Measurements from ENCODE around the gene CACNA2D2.

CACNA2D2 gene

DNA sequence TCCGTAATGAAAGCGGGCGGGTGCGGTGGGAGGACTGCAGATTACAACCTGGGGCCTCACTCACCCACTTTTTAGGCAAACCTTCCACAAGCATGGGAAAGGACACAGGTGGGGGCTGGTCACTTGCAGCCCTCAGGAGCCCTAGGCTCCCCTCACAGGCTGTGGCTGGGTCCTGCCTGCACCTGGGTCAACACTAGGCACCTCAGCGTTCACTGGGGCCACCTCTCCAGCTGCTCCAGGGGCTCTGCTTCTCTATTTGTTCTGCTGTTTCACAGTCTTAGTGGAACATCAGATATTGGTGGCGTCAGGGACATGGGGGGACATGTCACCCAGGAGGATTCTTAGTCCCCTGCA, 114.0 kb downstream of the CACNA2D2 start:
- no peak for DNase-seq

DNA sequence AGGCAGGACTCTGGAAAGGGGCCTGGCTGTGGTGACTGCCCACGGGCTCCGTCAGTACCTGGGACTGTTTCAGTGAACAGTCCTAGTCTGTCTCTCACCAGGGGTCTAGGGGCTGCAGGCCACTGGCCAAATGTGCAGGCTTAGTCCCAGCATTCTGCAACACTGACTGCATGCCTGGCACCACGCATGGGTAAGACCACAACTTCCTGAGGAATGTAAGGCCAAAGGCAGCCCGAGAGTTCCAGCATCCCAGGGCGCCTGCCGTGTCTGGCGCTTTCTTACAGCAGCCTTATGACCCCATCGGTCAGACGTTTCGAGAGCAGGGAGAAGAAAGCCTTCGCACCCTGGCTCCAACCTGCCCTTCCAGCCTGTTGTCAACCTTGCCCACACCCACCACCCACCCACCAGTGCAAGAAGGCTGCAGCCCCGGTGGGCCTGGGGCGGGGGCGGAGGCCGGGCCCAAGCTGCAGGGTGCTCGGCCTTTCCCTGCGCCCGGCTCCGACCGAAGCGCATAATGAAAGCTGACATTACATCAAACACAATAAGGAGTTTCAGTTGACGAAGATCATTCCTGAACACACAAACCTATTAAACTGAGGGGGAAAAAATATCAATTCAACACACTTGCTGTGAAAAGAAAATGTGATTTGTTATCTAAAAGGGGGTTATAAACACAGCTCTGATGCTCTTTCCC, 114.6 kb downstream of the CACNA2D2 start:
- DNase-seq = peak; percentile 5

GRCh38 chr3:50388016-50388719, 115.3 kb downstream of the CACNA2D2 start:
- no peak for DNase-seq

- no peak for DNase-seq
These were observed 117.7 kb downstream of the CACNA2D2 start for GRCh38 chr3:50385754-50386153.

DNA sequence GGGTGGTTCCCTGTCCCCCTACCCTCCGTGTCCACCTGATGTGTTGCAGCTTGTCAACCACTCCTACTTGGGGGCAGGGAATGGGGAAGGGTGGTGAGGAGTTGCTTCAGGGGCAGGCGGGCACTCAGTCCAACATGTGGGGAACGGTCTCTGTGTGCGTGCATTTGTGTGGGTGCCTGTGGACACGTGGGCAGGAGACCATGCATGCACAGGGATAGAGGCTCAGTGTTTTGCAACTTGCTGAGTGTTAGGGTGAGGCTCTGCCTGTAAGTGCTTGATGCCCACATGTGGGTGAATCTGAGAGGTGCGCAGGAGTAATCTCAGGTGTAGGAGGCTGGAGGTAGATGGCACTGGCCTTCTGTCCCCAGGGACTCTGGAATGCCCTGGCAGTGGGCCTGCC, 119.7 kb downstream of the CACNA2D2 start:
- no peak for DNase-seq

GRCh38 chr3:50382722-50383121, 120.7 kb downstream of the CACNA2D2 start:
- DNase-seq = no peak

DNA sequence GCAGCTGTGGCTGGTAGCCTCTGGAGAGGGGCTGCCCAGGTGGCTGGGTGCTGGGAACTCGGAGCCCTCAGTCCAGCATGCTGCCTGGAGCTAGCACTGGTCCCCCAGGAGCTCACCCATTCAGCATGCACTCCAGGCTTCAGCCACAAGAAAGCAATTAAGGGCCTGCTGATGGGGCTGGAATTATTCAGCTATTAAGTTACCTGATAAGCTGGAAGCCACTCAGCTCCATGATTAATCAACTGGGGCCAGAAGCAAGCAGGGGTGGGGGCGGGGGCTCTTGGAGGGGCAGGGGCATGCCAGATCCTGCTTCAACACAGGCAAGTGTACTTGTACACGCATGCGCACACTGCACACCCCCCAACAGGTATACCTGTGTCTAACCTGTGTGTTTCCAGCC, 122.1 kb downstream of the CACNA2D2 start:
- no peak for DNase-seq

DNA sequence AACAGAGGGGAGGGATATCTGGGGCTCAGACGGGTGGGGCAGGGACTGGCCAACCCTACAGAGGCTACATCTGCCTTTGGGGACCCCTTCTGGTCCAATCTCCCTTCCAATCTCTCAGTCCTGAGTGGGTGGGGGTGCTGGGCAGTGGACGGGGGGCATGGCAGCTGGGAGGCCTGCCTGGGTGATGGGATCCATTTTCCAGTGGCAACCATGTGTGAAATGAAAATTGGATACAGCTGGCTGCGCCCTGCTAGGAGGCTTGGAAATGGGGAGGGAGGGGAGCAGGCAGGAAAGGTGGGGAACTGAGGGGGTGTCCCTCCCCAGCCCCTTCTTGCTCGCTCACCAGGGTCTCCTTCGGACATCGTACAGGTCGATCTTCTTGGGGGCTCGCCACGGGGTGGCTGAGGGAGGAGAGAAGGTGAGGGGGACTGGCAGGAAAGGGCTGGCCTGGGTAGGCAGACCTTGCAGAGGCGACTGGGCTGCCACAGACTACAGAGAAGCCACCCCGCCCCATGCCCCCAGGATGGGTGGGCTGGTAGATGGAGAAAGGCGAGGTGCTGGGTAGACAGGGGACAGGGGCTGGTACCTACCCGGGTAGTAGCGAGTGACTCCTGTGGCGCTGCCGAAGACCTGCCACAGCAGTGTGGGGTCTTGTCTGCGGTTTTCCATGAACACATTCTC, 122.9 kb downstream of the CACNA2D2 start:
- no peak for DNase-seq

- no peak for DNase-seq
These were observed 124.7 kb downstream of the CACNA2D2 start for GRCh38 chr3:50378757-50379156.

DNA sequence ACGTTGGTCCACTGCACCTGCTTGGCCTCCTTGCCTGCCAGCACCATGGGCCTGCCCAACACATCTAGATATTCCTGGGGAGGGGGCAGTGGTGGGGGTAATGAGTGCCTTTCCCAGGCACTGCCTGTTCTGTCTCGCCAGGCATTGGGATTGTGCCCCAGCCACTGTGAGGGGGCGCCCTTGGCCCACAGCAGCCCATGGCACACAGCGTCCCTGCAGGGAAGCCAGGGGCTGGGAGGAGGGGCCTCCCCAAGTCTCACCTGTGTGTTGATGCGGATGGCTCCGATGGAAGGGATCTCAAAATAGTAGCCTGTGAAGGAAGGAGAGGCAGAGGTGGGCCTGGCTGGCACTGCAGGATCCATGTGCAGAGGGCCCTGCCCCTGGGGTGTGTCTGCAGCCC, 125.4 kb downstream of the CACNA2D2 start:
- no peak for DNase-seq

GRCh38 chr3:50375258-50375931, 128.0 kb downstream of the CACNA2D2 start:
- DNase-seq = no peak

DNA sequence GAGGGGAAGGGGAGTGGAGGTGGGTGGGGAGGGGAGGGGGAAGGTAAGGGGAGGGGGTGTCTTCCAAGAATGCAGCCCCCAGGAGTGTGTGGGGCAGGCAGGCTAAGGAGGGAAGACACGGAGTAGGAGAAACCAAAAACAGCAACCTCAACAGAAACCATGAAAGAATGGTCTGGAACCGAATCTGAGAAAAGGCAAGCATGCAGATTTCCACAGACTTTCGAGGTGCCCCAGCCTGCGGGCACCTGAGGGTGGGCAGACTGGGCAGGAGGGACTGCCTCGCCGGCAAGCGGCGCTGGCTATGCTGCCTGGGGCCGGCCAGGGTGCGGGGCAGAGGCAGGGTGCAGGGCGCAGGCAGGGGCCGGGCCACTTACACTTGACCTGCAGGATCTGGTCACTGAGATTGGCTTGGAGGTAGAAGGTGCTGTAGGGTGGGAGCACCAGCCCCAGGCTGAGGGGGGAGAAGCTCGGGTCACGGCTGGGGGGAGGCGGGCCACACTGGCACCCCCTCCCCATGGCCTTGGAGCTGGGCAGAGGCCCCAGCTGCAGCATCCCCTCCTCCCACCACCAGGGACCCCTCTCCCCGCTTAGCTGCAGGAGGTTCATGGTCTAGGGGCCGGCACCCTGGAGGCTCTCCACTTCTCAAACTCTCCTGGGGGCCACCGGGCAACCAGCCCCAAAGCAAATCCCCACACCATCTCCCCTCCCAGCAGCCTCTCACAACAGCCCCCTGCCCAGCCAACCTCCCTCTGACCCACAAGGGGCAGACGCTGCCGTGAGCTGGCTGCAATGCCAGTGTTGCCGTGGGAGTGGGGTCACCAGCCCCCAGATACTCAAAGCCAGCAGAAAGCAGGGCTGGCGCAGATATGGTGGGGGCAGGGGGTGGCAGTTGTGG, 128.8 kb downstream of the CACNA2D2 start:
- no peak for DNase-seq

DNA sequence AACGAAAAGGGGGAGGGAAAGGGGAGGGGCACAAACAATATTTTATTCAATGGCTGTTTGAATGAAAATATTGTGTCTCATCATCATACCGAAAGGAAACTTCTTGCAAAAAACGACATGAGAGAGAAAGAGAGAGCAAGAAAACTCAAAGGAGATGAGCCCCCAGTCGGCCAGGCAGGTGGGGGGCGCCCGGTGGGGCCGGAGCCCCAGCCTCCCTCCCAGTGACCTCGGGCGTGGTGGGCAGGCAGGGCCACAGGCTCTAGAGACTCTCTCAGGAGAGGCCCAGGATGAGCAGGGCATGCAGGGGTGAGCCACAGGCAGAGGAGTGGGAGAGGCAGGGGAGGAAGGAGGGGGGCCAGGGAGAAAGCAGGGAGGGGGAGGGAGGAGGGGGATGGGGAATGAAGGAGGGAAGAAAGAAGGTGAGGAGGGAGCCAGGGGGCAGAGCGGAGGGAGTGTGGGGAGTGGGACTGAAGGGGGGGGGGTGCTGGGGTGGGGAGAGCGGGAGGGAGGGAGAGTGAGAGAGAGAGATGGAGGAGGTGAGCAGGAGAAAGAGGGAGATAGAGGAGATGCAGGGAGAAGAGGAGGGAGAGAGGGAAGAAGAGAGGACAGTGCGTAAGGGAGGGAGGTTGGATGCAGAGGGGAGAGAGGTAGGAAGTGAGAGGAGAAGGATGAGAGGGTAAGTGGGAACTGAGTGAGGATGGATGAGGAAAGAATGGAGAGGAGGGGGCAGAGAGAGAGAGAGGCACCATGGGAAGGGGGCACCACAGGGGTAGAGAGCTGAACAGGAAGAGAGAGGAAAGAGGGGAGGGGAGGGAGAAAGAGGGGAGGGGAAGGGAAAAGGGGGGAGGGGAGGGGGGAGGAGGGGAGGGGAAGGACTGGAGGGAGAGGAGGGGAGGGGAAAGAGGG, 130.0 kb downstream of the CACNA2D2 start:
- no peak for DNase-seq

DNA sequence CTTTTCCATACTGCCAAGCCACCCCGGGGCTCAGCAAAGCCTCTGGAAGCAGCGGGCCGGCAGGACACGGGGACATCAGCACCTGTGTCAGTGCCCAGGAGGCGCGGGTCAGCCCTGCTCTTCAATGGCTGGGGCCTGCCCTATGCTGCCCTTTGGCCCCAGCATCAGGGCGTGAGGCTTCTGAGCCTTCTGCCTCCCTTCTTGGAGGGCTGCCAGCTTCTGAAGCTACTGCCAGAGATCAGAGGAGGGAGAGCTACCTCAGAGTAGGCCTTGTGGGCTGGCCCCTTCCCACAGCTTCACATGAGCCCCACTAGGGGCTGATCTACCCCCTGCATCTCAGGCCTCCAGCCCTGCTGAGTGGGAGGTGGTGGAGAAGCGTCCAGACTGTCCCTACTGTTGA, 131.1 kb downstream of the CACNA2D2 start:
- no peak for DNase-seq

- no peak for DNase-seq
These were observed 132.2 kb downstream of the CACNA2D2 start for GRCh38 chr3:50371133-50371685.

GRCh38 chr3:50370594-50370993, 132.8 kb downstream of the CACNA2D2 start:
- DNase-seq = no peak

DNA sequence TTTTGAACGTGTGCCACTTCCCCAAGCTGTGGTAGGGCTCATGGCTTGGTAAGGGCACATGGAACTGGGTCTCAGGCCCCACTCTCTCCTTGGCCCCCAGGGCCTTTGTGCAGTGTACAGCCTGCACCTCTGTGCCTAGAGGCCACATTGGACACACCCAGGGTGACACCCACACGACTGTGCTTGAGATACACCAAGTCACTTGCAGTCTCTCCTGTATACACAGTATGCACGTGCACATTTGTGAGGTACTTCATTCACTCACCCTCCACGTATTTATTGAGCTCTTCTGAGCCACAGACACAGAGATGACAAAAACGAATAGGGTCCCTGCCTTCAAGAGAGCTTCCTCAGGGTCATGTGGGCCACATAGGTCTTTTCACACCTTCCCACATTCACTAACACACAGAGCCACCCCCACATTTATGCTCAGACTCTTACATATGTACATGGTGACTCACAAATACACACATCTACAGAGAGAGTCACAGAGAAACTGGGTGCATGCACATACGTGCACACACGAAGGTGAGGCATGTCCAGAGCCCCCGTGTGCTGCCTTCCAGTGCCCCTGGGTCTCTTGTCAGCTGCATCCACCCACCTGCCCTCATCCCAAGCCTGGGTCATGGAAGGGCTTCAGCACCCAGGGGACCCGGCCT, 134.3 kb downstream of the CACNA2D2 start:
- DNase-seq = no peak

GRCh38 chr3:50365842-50366220, 137.6 kb downstream of the CACNA2D2 start:
- DNase-seq = no peak

- peak; percentile 66 for DNase-seq
These were observed 138.2 kb downstream of the CACNA2D2 start for GRCh38 chr3:50365080-50365841.

DNA sequence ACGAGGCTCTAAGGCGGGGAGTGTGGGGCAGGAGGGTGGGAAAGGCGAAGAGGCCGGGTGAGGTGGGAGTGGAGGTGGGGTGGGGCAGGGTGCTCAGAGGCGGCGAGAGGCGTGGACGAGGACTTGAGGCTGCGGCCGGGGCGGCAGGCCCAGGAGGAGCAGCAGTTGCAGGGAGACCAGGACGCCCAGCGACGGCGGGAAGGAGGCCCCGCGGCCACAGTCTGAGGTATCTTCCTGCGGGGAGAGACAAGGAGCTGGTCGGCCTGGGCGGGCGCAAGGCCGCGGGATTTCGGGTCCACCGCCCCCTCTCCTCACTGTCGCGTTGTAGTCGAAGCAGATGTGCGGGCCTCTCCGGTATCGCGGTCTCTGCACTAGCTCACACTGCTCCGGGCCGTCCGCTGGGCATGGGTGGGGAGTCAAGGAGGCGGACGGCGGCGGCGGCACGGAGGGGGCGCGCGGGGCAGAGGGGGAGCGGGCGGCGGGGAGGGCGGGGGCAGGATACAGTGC, 138.8 kb downstream of the CACNA2D2 start:
- no peak for DNase-seq

Data from NCI-H226 (cell line).